Stimulated activated CD4-positive, alpha-beta T cell treated with anti-CD3 and anti-CD28 coated beads, Interleukin-12 subunit alpha, Interleukin-12 subunit beta, amount 100 ng/mL, for 4 hours (primary cell): Measurements from ENCODE around the gene ALDH2.
"Not testable (repeated sequence)": the region's sequence is repeated elsewhere in the genome, so short reads cannot be mapped to it uniquely, and the experiment has no call there.

Experiments used
- DNase-seq: peaks from one replicate; pipeline ENCODE4 v3.0.0-alpha.2; 2020

Gene ALDH2

DNA sequence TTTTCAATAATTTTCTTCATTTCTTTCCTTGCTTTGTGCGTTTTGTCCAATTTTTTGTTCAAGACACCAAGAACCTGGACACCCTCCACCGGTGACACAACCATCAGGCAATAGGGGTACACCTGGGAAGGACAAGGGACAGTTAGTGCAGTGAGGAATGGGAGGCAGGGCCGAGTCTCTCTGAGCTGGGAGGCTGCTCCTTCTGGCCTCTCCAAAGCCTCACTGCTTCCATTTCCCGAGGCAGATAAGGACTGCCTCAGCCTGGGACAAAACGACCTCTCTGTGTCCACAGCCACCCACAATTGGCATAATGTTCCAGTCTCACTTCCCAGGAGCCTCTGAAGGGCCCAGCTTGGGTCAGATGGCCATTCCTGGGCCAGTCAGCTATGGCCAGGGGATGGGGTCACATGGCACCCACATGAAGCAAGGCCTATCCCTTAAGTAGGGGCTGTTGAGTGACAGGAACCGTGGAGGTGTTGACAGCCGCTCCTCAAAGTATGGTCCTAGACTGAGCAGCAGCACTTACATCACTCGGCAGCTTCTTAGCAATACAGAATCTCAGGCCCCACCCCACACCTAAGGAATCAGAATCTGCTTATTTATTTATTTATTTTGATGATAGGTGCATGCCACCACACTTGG is 61.7 kb downstream of the ALDH2 start:
- no peak for DNase-seq

DNA sequence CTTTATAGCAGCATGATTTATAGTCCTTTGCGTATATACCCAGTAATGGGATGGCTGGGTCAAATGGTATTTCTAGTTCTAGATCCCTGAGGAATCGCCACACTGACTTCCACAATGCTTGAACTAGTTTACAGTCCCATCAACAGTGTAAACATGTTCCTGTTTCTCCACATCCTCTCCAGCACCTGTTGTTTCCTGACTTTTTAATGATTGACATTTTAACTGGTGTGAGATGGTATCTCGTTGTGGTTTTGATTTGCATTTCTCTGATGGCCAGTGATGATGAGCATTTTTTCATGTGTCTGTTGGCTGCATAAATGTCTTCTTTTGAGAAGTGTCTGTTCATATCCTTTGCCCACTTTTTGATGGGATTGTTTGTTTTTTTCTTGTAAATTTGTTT is 62.9 kb downstream of the ALDH2 start:
- not testable (repeated sequence) for DNase-seq

DNA sequence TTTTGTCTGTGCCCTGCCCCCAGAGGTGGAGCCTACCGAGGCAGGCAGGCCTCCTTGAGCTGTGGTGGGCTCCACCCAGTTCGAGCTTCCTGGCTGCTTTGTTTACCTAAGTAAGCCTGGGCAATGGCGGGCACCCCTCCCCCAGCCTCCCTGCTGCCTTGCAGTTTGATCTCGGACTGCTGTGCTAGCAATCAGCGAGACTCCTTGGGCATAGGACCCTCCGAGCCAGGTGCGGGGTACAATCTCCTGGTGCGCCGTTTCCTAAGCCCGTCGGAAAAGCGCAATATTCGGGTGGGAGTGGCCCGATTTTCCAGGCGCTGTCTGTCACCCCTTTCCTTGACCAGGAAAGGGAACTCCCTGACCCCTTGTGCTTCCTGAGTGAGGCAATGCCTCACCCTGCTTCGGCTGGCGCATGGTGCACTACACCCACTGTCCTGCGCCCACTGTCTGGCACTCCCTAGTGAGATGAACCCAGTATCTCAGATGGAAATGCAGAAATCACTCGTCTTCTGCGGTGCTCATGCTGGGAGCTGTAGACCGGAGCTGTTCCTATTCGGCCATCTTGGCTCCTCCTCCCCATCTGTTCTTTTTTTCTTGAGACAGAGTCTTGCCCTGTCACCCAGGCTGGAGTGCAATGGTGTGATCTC is 68.1 kb downstream of the ALDH2 start:
- DNase-seq = not testable (repeated sequence)

DNA sequence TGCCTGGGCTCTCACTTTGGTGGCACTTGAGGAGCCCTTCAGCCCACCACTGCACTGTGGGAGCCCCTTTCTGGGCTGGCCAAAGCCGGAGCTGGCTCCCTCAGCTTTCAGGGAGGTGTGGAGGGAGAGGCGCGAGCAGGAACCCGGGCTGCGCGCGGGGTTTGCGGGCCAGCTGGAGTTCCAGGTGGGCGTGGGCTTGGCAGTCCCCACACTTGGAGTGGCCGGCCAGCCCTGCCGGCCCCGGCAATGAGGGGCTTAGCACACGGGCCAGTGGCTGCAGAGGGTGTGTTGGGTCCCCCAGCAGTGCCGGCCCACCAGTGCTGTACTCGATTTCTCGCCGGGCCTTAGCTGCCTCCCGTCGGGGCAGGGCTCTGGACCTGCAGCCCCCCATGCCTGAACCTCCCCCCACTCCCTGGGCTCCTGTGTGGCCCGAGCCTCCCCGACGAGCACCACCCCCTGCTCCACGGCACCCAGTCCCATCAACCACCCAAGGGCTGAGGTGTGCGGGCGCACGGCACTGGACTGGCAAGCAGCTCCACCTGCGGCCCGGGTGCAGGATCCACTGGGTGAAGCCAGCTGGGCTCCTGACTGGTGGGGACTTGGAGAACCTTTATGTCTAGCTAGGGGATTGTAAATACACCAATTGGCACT is 68.9 kb downstream of the ALDH2 start:
- DNase-seq = not testable (repeated sequence)

DNA sequence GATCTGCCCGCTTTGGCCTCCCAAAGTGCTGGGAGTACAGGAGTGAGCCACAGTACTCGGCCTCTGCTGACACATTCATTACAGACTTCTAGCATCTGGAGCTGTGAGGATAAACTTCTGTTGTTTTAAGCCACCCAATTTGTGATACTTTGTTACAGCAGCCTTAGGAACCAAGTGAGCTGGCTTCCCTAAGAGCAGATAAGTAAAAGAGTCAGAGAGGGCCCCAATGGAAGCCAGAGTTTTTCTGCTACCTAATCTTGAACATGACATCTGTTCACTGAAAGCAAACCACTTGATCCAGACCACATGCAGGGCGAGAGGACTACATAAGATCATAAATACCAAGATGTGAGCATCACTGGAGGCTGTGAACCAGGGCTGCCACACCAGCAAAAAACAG is 71.6 kb downstream of the ALDH2 start:
- DNase-seq = no peak

DNA sequence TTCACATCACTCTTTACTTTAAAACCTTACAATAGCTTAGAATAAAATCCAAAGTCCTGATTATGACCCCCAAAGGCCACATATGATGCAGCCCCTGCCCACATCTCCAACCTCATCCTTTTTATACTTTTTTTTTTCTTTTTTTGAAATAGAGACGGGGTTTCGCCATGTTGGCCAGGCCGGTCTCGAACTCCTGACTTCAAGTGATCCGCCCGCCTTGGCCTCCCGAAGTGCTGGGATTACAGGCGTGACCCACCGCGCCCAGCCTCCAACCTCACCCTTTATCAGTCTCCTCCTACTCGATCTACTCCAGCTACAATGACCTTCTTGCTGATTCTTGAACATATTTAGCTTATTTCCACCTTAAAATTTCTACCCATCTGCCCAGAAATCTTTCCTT is 74.1 kb downstream of the ALDH2 start:
- DNase-seq = no peak

DNA sequence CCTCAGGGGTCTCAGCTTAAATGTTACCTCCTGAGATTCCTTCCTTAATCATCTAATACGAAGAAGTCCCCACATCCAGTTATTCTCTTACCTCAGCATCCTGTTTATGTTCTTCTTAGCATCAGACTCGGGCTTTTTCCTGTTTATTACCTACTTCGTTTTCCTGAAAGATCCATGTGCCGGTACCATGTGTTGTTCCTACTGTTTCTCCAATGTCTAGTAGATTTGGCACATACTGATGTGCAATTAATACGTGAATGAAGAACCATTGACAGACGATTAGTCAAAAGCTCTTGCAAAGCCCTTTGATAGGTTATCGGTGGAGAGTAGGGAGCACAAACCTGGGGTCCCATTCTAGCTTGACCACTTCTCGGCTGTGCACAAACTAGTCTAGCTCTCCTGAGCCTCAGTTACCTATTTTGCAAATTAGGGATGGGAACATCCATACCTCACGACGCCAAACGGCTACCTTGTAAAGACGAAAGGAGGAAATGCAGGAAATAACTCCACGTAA is 74.6 kb downstream of the ALDH2 start:
- no peak for DNase-seq

DNA sequence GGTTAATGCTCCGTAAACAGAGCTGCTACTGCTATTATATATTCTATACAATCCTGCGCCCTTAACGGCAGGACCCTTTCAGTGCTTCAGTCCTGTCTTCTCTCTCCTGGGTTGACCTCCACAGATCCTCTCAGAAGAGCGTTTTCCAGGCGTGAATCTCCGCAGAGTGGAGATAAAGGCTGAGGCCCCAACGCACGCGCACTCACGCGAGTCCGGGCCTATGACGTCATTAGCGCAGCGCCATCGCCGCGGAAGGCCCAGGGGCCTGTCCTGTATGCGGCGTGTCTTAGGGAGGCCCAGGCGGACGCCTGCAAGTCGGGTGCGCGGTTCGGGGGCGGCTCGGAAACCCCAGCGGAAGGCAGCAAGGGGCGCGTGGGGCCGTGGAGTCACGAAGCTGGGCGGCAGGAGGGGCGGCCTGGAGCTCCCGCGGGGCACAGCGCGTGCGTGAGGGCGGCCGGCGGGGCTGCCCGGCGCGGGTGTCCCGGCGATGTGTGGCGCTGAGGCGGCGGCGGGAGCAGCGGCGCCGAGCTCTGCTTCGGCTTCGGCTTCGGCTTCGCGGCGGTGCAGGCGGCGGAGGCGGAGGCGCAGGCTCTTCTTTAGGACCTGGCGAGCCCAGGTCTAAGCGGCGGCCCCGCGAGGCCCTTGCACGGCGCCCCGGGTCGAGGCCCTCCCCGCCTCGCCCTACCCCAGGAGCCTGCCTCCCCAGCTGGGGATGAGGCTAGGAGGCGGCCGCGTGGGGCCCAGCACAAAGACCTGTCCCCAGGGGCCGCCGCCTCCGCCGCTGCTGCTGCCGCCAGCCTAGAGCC is 75.2 kb downstream of the ALDH2 start, which contains the start of gene MAPKAPK5:
Gene MAPKAPK5, plus strand, starts transcription at position 479 of the 806 bp plus-strand sequence. CDS start 506 bp downstream, outside the sequence.
- peak; percentile 97 for DNase-seq

DNA sequence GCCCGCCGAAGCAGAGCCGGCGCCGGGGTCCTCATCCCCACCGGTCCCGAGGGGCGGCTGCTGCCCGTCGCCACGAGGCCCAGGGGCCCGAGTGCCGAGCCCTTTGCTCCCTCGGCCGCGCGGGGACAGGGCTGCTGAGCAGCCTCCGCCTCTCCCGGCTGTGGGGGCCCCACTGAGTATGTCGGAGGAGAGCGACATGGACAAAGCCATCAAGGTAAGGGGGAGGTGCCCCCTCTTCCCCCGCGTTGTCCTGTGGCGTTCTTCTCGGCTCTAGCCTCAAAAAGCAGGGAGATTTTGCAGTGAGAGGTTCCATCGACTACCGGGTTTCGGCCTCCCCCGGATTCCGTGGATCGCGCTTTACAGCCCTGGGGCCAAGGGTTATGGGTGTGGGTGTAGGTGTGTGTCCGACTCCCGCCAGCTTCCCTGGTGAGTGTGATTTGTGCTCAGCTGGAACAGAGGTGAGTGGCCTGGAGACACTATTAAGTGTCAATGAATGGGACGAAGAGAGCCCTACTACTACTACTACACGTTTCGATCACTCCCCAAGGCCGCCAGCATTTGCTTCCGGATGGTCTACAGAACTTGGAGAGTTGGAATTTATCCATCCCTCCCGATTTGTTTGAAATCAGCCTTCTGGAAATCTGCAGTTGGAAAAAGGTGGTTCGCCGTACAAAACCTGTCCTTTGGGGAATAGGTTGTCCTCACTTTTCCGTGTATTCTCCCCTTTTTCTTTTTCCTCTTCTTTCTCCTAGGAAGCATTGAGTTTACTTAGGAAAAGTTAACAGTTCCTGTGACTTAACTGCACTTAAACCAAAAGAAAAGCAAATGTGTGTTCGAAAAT is 76.0 kb downstream of the ALDH2 start:
- DNase-seq = no peak

DNA sequence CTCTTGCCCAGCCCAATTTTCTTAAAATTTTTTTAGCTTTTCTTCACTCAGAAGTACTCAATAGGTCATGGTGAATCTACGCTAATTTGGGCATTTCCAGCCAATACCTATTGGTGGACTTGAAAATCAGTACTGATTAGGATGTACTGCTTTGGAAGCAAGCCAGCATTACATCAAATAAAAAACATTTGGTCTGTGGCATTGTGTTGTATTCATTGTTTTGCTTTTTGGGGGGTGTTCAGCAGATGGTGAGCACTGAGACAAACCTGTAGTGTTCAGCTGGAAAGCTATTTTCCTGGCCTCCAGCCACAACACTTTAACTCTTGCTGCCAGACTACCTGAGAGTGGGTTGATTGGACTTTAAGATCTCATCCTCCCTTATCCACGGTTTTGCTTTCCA is 79.3 kb downstream of the ALDH2 start:
- no peak for DNase-seq

DNA sequence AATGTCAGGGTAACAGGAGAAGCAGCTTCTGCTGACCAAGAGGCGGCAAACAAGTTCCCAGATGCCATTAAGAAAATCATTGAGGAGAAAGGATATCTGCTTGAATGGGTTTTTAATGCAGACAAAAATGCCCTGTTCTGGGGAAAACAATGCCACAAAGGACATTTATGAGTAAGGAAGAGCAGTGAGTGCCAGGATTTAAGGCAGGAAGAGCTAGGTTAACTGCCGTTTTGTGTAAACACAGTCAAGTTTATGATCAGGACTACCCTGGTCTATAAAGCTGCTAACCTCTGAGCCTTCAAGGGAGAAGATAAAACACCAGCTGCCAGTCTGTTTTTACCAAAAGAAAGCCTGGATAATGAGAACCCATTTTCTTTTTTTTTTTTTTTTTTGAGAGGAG is 83.8 kb downstream of the ALDH2 start:
- no peak for DNase-seq

DNA sequence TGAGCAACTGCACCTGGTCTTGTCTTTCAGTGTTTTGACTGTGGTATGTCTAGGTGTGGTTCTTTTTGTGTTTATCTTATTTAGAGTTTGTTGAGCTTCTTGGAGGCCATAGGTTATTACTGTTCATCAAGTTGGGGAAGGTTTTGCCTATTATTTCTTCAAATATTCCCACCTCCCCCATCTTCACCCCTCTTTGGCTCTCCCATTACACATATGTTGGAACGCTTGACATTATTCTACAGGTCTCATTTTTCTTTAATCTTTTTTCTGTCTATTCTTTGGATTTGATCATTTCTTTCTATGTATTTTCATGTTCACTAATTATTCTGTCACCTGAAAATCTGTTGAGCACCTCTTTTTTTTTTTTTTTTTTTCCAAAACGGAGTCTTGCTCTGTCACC is 91.5 kb downstream of the ALDH2 start:
- no peak for DNase-seq

DNA sequence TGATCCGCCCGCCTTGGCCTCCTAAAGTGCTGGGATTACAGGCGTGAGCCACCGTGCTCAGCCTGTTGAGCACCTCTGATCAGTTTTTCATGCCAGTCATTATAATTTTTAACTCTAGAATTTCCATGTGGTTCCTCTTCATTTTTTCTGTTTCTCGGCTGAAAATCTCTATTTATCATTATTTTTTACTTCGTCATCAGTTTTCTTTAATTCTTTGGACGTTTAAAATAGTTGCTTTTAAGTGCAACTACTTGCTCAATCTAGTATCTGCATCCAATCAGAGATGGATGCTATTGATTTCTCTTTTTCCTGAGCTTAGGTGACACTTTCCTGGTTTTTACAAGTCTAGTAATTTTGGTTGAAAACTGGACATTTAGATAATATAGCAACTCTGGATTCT is 92.0 kb downstream of the ALDH2 start:
- DNase-seq = no peak

DNA sequence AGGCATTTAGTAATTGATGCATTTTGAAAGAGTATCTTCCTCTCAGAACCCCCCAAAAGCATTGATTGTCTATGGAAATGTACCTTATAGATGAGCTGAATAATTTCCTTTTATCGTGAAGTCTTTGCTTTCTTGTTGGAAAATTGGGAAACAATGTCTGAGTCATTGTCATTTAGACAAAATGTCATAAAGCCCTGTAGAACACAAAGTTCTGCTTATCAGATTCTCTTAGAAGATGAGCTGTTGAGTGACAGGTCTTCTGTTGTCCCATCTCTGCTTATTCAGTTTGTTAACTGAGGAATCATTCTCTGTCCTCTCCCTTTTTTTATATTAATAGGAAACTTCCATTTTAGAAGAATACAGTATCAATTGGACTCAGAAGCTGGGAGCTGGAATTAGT is 98.2 kb downstream of the ALDH2 start:
- no peak for DNase-seq
